Stimulated activated CD4-positive, alpha-beta T cell treated with anti-CD3 and anti-CD28 coated beads, Interleukin-2, amount 100 ng/mL, for 24 hours (primary cell): ENCODE measurements around the gene C1QTNF5.

Experiments
- DNase-seq, 2 donors: peaks; one replicate each; pipeline ENCODE4 v3.0.0-alpha.2; 2020

C1QTNF5 gene

DNA sequence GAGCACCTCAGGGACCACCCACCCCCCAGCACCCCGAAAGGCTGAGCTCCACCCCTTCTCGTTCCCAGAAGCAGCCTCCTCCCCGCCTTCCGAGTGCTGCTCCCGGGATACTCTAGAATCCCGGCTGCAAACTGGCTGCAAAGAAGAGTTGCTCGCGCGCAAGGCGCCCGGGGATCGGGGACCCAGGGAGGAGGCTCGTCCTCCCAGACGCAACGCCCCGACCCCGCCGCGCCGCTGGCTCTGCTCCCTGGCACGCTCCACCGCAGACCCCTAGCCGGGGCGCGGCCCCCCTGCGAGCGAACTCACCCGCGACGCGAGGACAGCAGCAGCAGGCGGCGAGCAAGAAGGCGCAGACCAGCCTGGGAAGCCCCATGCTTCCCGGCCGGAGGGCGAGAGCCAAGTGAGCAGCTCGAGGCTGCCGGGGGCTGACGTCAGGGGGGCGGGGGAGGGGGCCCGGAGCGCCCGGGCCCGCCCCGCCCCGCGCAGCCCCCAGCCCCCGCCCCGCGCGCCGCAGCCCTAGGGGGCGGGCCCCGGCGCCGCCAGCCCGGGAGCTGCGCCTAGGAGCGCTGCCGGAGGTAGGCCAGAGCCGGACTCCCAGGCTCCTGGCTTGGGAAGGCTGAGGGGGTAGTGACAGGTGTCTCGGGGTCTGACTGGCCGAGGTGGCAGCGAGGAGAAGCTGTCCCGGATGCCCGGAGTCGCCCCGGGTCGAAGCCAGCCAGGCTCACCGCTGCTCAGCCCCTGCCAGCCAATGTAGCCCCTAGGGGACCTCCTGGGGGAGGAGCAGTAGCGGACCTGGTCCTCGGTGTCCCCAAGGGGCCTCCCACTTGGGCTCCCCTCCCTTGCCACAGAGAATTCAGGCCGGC is 23.7 kb downstream of the C1QTNF5 start, which contains the start of gene MCAM:
TSS of gene MCAM (minus strand) at position 402 of the 863 bp plus-strand sequence. CDS start at position 373, 29 bp downstream.
- DNase-seq, result no peak

DNA sequence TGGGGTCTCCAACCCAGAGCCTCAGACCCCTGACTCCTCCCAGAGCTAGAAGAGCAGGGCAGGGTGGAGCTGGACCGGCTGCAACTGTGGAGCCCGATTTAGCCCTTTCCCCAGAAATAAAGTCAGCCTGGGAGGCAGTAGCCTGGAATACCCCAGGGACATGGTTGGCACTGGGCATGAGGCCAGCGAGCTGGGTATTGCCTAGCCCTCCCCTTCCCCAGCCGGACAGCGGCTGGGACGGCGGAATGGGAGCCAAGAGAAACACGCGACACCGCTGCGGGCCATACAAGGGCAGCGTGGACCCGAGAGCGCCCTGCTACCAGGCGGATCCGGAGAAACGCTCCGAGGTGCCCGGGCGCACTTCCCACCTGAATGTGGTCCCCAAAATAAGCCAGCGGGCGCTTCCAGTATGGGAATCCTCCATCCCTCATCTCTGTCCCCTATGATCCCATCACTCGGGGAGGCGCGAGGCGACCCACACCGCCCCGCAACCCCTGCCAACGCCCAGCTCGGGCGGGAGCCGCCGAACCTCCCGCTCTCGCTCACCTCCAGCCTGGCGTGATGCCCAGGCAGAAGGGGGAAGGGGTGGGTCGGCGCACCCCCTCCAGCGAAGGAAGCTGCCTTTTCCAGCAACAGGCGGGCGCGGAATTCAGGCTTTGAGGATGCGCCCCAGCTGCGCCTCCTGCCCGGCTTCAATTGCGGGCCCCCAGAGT is 24.5 kb downstream of the C1QTNF5 start:
- no peak for DNase-seq

DNA sequence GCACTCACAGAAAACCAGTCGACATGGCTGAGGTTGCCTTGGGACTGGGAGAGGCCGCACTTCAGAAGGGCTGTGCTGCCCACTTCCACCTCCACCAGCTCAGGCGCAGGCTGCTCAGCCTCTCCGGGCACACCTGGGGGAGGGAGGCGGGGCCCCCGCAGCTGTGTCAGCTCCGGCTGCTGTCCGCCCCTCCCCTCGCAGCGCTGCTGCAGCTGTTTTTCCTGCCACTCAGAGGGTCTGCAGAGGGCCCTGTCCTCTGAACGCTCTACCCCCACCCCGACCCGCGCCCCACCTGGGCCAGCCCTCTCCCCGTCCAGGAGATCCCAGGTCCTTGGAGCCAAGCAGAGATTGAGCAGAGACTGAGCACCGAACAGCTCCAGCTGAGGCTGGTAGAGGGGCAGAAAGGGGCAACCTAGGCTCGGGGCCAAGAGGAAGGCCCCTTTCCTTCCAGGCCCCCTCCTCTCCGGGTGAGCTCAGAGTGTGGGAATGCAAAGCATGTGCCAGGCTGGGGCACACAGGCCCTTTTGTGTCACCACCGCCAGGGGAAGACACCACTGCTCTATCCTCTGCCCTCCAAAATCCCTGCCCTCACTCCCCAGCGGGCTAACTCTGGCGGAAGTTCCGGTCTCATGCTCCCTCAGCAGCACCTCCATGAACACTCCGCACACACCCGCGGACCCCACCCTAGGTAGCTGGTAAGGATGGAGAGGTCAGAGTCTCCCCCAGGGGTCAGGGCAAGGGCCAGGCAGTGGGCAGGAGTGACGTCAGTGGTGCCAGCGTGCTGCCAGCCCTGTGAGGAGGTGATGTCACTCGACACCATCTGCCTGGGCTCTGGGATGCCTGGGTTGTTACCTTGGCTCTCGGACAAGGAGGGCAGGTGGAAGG is 25.3 kb downstream of the C1QTNF5 start:
- peak; percentile 56 to 62 for DNase-seq

DNA sequence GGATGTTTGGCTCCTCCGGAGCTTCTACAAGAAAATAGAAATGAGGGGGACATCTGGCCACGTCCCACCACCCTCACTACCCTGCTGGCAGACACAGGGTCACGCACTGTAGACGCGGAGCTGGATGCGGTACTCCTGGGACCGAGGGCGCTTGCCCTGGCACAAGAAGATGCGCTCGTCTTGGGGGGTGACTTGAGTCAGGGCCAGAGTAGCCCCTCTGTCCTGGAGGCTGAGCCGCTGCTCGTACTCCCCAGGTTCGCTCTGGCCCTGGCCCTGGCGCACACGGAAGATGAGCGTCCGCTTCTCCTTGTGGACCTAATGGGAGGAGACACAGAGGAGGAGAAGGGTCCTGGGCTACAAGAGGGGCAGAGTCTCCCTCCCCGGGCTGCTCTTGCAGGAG is 26.0 kb downstream of the C1QTNF5 start:
- DNase-seq, result no peak

DNA sequence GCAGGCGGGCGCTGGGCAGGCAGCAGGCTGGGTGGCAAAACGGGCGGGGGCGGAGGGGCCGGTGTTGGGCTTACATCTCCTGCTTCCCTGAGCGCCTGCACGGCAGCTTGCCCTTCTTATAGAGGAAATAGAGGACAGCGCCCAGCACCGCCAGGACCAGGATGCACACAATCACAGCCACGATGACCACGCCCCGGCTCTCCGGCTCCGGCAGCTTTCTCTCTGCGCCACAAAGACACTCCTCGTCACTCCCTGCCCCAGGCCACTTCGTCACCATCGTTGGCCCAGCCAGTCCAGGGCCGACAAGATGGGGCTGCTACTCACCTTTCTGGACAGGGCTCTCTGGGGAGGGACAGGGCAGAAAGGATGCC is 30.0 kb downstream of the C1QTNF5 start:
- DNase-seq, result no peak

DNA sequence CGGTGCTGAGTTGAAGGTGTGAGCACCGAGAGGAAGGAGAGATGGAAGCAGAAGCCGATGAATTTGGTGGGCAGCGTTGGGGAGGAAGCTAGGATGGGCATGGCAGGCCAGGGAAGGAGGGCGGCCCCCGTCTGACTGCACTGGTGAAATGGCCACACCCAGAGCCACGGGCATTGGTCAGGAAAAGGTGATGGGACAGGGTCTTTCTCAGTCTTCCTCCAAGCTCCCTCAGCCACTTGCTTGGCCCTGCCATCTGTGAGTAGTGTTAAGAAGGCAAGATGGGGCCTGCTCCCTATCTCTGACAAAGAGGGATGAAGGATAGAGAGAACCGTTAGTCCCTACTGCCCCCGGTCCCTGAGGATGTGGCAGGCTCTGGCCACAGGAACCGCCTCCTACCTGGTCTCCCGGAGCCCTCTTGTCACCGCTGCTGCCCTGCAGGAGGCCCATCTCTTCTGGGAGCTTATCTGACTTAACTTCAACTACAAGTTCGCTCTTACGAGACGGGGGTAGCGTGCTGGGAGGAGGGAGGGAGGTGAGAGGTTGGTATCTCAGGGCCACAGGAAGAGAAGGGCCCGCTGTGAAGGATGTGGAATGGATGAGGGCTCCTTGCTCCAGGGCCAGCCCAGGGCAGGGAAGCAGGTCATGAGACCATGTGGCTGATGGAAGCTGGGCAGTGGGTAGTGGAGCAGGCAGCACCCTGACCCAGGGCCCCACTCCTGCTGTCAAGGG is 30.6 kb downstream of the C1QTNF5 start:
- DNase-seq, result no peak

DNA sequence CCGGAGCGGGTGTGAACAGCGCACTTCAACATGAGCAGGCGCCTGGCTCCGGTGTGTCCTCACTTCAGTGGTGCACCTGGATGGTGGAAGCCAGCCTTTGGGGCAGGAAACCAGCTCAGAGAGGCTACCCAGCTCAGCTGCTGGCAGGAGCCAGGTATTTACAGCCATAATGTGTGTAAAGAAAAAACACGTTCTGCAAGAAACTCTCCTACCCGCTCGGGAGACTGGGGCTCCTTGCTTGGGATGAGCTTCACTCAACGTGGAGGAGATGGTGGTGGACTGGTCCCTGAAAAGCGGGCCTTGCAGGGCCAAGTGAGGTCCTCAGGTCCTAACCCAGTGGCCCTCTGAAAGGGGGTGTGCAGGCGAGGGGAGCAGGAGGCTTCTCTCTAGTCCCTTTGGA is 31.3 kb downstream of the C1QTNF5 start:
- DNase-seq, result no peak

DNA sequence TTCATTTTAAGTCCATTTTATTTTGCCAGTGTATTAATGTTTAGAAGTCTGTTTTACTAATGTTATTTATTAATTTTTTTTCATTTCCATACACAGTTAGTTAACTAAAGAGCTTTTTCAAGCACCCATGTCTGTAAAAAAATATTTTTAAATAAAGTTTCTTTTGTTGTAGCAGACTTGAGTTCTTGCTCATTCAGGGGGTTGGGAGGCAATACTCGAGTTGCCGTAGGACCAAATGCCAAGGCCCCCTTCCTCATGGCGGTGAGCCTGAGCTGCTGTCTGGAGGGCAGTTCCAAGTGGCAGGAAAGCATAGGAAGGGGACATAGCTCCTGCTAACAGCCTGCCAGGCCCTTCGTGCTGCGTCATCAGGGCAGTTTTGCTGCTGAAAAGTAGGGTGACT is 32.7 kb downstream of the C1QTNF5 start:
- no peak for DNase-seq

DNA sequence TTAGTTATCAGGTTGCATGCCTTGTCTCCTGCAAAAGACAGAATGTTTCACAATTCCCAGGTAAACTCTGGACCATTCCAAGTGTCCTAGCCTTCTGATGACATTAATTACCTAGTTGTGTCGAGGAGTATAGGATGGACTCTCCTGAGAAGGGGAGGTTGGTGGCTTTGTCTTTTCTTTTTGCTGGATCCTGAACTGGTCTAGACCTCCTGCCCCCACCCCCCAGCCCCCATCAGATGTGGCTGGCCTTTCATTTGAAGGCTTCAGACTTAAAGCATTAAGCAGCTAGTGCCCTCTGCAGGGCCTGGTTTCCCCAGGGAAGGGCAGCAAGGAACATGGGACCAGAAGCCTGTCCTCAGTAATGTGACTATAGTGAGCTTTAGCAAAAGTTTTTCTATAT is 33.5 kb downstream of the C1QTNF5 start:
- no peak for DNase-seq

DNA sequence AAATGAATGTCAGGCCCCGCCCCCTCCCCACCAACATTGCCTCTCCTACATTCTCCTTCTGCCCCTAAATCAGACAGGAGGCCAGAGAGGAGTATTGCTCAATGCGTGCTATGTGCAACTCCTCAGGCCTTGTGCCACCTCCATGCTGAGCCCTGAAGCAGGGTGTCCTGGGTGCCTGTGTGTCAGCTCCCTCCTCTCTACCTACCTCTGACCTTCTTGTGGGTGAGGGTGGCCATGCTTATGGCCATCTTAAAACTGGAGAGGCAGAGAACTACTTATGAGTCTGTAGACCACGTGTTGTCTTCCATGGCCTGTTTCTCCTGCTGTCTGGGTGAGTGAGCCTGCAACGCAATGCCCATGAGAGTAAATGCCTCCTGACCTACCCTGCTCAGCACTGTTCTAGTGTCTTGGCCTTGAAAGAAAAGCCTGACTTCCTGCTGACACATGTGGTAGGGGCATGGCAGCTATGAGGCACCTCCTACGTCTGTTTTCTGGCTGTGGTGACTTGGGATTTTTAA is 34.3 kb downstream of the C1QTNF5 start:
- no peak for DNase-seq

DNA sequence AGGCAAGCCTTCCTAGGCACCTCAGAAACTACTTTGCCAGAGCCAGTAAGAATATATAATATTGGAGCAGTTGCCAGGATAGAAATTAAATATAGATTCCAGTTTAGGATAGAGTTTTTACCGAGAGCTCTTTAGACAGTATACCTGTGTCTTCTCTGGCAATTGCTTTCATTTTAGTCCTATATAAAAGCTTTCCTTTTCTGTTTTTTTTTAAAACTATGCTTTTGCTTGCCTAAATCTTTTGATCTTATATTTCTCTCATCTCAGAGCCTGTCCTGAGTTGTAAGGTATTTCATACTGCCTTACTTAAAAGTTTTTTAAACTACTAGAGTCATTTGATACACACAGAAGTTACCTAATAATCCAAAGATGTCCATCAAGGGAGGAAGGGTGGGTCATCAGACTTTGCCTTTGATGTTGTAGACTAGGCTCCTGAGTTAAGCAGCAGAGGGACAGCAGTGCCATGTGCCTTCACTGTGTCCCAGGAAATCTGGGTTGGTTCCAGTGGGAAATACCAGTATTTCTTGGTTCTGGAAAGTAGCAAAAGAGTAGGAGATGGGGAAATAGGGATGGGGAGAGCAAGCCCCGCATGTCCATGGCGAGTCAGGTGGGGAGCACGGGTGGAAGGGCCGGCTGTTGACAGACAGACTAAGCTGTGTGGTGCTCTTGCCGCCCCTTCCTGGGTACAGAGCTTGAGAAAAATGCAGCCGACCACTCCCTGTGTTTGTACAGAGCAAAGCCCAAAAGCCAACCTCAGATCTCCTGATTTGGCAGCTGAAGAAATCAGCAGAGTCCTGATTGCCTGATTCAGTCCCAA is 34.9 kb downstream of the C1QTNF5 start:
- DNase-seq, result no peak

DNA sequence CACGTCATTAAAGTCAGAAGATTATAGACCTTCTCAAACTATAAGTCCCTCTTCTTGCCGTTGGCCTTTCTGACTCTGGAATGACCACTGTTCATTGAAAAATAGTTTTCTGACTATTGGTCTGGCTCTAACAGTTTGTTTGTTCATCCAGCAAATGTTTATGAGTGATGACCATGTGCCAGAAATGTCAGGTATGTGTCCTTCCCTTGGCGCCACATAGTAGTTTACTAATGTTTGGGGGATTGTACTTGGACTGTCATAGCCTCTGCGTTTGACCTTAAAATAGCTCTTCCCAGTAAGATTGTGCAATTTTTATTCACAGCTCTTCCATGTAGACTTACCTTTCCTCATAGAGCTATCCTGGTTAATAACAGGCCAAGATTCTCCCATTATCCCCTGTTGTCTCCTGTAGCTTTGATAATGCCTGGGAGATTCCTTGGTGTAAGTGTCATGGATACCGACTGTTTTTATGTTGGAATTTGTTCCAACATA is 37.4 kb downstream of the C1QTNF5 start:
- no peak for DNase-seq

DNA sequence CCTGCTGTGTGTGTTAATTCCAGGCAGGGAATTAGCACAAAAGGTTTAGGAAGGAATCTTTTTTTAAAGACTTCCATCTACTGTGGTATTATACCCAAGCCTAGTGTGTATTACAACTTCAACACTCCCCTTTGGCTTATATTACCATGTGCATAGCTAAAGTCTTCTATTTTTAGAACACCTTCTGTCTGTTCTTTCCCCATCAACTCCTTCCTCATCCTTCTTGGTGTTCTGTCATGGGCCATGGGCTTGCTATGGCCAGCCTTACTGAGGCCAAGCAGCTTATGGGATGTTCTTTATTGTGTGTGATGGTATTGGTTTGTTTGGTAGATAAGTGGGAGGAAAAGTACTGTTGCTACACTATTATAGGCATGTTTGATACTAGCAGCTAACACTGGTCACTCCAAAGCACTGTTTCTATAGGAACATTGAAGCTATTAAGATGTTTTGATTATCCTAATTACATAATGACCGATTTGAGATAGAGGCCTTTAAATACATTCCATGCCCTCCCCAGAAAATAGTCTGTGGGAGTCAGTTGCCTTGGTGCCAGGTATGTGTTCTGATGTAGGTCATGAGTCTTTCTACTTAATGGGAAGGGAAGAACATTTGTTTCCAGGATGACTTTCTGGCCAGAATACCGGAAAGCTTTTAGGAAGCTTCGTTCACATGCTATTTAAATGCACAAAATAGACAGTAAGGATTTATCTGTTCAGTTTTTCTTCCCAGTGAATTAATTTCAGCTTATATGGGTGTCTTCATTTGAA is 40.3 kb downstream of the C1QTNF5 start:
- DNase-seq, result no peak

DNA sequence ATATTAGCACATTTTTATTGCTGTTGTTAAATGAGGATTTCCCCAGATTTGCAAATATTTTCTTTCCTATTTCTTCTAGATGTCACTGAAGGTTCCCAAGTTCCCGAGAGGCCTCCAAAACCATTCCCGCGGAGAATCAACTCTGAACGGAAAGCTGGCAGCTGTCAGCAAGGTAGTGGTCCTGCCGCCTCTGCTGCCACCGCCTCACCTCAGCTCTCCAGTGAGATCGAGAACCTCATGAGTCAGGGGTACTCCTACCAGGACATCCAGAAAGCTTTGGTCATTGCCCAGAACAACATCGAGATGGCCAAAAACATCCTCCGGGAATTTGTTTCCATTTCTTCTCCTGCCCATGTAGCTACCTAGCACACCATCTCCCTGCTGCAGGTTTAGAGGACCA is 41.3 kb downstream of the C1QTNF5 start:
- DNase-seq, result no peak

DNA sequence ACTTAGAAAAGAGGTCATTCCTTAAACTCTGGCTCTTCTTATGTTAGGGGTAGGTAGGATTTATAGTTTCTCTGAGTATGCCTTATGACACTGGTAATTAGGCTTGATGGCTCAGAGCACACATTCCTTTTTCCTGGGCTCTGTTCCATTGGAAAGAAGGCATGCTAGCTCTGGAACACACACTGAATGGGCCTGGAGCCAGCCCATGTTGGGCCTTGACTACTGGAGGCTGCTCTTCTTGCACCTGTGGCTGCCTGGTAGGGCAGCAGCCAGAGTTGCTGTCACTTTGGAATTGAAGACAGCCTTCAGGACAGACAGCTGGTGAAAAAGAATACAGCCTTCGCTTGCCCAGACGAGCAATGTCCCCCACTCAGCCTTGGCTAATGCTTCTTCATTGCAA is 42.0 kb downstream of the C1QTNF5 start:
- no peak for DNase-seq

DNA sequence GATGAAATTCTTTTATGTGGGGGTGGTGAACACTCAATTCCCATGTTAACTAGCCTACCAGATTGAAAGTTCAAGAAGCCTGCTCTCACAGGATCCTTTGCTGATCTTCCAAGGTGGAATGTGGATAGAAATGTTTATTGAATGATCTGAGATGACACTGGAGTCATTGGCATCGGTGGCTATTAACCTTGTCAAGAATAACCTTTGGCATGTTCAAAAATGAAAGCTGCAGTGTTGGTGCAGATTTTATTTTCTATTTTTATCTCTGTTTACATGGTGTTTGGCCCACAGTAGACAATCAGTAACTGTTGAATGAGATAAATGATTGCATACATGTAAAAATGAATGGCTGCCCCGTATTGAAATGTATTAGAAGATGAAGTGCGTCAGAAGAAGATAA is 42.7 kb downstream of the C1QTNF5 start:
- no peak for DNase-seq

DNA sequence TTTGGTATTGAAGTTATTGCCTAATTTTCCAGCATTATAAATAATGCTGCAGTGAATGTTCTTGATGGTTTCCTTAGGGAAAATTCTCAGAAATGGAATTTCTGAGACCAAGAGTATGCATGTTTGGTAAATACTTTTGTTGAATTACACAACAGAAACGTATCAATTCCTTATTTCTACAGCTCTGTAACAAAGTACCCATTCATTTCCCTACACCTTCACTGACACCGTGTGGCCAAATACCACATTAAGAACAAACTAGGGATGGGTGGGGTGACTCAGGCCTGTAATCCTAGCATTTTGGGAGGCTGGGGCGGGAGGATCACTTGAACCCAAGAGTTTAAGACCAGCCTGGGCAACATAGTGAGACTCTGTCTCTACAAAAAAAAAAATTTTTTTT is 45.5 kb downstream of the C1QTNF5 start:
- no peak for DNase-seq

DNA sequence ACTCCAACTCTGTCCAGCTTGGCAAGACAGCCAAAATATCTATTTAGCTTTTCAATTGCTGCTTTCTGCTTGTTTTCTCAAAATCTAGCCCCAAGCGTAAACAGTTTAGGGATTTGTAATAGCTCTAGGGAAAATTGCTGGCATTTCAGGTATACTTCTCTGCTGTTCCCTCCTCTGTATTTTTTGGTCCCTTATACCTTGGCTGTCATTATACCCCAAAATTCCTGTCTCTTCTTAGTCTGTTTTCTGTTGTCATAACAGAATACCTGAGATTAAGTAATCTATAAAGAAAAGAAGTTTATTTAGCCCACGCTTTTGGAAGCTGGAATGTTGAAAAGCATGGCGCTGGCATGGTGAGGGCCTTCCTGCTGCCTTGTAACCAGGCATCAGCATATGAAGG is 47.2 kb downstream of the C1QTNF5 start:
- DNase-seq, result no peak

DNA sequence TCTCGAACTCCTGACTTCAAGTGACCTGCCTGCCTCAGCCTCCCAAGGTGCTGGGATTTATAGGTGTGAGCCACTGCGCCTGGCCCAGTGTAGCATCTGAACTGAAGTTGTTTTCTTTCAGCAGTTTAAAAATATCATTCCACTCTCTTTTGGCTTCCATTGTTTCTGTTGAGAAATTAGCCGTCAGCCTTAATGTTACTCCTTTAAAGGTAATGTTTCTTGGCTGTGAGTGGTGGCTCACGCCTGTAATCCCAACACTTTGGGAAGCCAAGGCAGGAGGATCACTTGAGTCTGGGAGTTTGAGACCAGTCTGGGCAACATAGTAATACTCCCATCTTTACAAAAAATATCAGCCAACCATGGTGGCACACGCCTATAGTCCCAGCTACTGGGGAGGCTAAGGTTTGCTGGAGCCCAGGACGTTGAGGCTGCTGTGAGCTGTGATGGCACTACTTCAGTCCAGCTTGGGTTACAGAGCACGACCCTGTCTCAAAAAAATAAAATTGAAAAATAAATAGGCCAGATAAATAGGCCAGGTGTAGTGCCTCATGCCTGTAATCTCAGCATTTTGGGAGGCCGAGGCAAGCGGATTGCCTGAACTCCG is 49.7 kb downstream of the C1QTNF5 start:
- no peak for DNase-seq
